RWPE1 (cell line): ENCODE results near the gene UCP3.
A peak's percentile ranks its signal among the peaks of the same experiment; 100 is the strongest.

ENCODE experiments used
- CTCF ChIA-PET: fragments of 350-600 bp; sonication (Branson Sonifier 250); formaldehyde crosslinking; extraction: SDS; loops from one replicate; lab custom pipeline; 2021; lab: Yijun Ruan, JAX
- POLR2A ChIA-PET: fragments of 400-600 bp; formaldehyde crosslinking; extraction: SDS; loops from one replicate; lab custom pipeline; 2020; ENCODE audit warnings: antibody characterized with exemption; ENCODE audit not compliant: low non-redundant PET; lab: Yijun Ruan, JAX
- DNase-seq: peaks from one replicate; pipeline ENCODE4 v3.0.0; 2012; ENCODE audit warnings: low spot score
- H3K27ac ChIP-seq: fragments of 450-650 bp; 2 replicates; pipeline ENCODE4 v1.5.1; 2017
- CTCF ChIP-seq: fragments of 450-650 bp; conservative IDR thresholded peaks from 2 replicates; pipeline ENCODE4 v1.5.1; 2017; ENCODE audit warnings: low read depth, mild to moderate bottlenecking

Gene UCP3

DNA sequence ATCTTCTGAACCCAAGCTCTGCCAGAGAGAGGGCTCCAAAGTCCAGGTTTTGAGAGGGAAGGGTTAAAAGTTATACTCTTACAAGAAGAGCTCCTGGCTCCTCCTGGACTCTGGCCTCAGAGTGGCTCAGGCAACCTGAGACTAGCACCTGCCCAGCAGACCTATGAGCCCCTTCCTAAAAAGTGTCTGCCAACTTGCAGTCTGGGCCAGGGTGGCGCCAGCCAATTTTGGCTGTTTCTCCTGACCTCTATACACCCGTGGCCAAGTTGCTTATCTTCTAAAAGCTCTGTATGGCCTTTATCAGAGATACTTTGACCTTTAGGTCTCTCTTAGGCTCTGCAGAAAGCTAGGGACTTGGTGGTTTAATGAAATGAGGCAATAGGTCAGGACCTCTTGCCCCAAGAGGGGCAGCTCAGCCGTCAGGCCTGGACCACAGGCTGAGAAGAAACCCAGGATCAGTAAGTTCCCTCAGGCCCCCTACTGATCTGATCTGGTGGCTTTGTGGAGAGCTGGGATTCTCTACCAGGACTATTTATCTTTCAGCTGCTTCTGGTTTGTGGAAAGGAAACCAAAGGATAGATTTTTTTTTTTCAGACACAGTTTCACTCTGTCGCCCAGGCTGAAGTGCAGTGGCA lies 10.3 kb upstream of the UCP3 start:
- ChIA-PET POLR2A (no interaction called here), CTCF (interaction anchor here (0.7 to 1.0 kb wide), 2 partner anchors 18 to 63 kb away, joined by 3 to 7 read pairs; no protein-coding TSS in a partner anchor)
- H3K27ac ChIP-seq = no peak overlapping the region
- no peak for TF ChIP-seq CTCF
- no peak for DNase-seq

DNA sequence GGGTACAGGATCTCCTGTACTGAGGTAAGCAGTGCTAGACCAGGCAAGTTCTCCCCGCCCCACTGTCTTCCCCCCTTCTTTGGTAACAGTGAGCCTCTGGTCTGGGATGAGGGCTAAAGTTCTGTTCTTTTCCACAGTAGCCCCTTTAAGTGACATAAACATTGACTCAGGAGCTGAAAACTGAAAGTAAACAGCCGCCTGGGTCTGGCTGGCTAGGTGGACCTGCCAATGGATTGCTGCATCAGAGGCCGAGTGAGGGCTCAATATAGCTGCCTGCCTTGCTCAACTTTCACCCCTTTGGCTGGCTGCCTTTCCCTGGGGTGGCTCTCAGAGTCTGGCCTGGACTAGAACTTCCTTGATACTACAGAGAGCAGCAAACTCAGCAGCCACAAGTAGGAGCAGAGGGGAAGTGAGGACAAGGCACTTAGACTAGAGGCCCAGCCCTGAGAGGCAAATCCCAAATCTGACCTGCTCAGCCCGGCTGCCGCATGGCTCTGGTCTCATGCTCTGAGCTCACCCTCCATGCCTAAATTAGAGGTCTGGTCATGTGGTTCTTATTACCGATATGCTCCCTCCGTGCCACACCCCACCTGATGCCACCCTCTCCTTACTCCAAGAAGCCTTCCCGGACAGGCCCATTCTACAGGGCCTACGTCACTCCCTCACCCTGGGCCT lies 9.6 kb upstream of the UCP3 start:
- ChIA-PET POLR2A (interaction anchor here (0.7 kb wide), 1 partner anchor 153 kb away, joined by 3 read pairs; the partner anchor contains the start of gene PPME1), CTCF (interaction anchor here (1.0 kb wide), 1 partner anchor 19 kb away, joined by 7 read pairs; no protein-coding TSS in a partner anchor)
- TF ChIP-seq CTCF = no peak
- no peak for DNase-seq
- H3K27ac ChIP-seq = peak overlapping the region; percentile 34

DNA sequence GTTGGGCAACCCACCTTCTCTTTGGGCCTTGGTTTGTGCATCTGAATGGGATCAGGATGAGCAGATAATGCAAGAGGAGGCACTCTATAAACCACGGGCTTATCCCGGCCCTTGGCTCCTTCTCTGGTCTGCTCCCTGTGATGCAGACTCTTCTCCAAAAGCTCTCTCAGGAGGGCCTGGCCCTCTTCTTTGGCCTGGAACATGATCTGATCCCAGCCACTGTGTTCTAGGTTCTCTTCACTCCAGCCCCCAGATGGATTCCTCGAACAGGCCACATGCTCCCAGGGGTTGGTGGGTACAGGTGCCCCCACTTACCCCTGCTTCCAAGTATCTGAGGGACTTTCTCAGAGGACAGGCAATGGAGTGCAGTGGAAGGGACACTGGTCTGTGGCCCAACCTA lies 8.7 kb upstream of the UCP3 start:
- ChIA-PET CTCF (no interaction called here), POLR2A (no interaction called here)
- no peak for TF ChIP-seq CTCF
- no peak overlapping the region for H3K27ac ChIP-seq
- DNase-seq = no peak

DNA sequence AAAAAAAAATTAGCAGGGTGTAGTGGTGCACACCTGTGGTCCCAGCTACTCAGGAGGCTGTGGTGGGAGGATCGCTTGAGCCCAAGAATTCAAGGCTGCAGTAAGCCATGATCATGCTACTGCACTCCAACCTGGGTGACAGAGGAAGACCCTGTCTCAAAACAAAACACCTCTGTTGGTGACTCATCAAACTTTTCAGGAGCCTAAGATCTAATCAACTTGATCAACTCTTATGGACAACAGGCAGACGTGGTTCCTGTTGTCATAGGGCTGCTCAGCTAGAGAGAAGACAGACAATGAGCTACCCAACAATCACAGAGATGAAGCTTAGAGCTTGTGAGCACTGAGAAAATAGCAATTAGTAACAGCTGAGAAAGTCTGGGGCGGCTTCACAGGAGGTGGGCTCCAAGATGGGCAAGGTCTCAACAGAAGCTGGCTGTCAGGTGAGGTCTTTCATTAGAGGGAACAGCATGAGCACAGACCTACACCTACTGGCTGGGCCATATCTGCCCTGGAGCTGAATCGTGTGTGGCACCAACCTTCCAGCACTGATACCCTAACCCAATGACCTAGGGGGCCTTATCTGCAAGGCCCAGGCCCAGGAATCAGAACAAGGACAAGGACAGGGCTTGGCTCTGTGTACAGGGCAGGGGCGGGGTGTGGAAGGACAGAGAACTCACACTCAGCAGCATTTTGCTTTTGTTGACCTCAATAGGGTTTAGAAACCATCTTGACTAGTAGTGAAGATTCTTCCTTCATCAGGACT lies 7.2 kb upstream of the UCP3 start:
- no peak overlapping the region for H3K27ac ChIP-seq
- no peak for TF ChIP-seq CTCF
- CTCF ChIA-PET = no interaction called here
- DNase-seq = no peak
- POLR2A ChIA-PET = no interaction called here

- no peak for TF ChIP-seq CTCF
- ChIA-PET POLR2A (no interaction called here), CTCF (no interaction called here)
- no peak overlapping the region for H3K27ac ChIP-seq
- DNase-seq = no peak
Observed at GRCh38 chr11:74014880-74015279, 6.0 kb upstream of the UCP3 start.

- H3K27ac ChIP-seq = no peak overlapping the region
- POLR2A ChIA-PET = no interaction called here
- no peak for TF ChIP-seq CTCF
- no peak for DNase-seq
- CTCF ChIA-PET = no interaction called here
Observed at GRCh38 chr11:74013141-74013540, 4.3 kb upstream of the UCP3 start.
